ENCODE results near the gene SIPA1L2.
"Not testable (repeated sequence)": the region's sequence is repeated elsewhere in the genome, so short reads cannot be mapped to it uniquely, and the experiment has no call there.

The SIPA1L2 gene

GRCh38 chr1:232620356-232620969, 9.5 kb downstream of the SIPA1L2 start:
- no peak for FAIRE-seq

GRCh38 chr1:232617237-232617636, 12.7 kb downstream of the SIPA1L2 start:
- DNase-seq (ENCODE audit: low spot score) (no peak), FAIRE-seq (no peak)

More at GRCh38 chr1:232620356-232620969, 9.5 kb downstream of the SIPA1L2 start:
- no peak for DNase-seq (ENCODE audit: low spot score)

- no peak for FAIRE-seq
These were observed 14.6 kb downstream of the SIPA1L2 start for GRCh38 chr1:232615306-232615800.

GRCh38 chr1:232614811-232615210, 15.1 kb downstream of the SIPA1L2 start:
- no peak for DNase-seq (ENCODE audit: low spot score)
- FAIRE-seq: no peak

More at GRCh38 chr1:232615306-232615800, 14.6 kb downstream of the SIPA1L2 start:
- DNase-seq (ENCODE audit: low spot score): no peak

- no peak for FAIRE-seq
- no peak for DNase-seq (ENCODE audit: low spot score)
These were observed 16.1 kb downstream of the SIPA1L2 start for GRCh38 chr1:232613752-232614381.

- peak; percentile 32 for FAIRE-seq
- not testable (repeated sequence) for DNase-seq (ENCODE audit: low spot score)
These were observed 17.1 kb downstream of the SIPA1L2 start for GRCh38 chr1:232612836-232613235.

- DNase-seq (ENCODE audit: low spot score): no peak
- no peak for FAIRE-seq
These were observed 18.1 kb downstream of the SIPA1L2 start for GRCh38 chr1:232611834-232612233.

GRCh38 chr1:232610902-232611745, 18.8 kb downstream of the SIPA1L2 start:
- FAIRE-seq; DNase-seq (ENCODE audit: low spot score): not testable (repeated sequence)

- DNase-seq (ENCODE audit: low spot score) (no peak), FAIRE-seq (no peak)
These were observed 19.6 kb downstream of the SIPA1L2 start for GRCh38 chr1:232610192-232610901.

GRCh38 chr1:232608427-232608826, 21.5 kb downstream of the SIPA1L2 start:
- DNase-seq (ENCODE audit: low spot score) (no peak), FAIRE-seq (no peak)

GRCh38 chr1:232602622-232603021, 27.3 kb downstream of the SIPA1L2 start:
- no peak for FAIRE-seq

GRCh38 chr1:232600424-232601258, 29.3 kb downstream of the SIPA1L2 start:
- DNase-seq (ENCODE audit: low spot score) (peak; percentile 64), FAIRE-seq (no peak)

More at GRCh38 chr1:232602622-232603021, 27.3 kb downstream of the SIPA1L2 start:
- no peak for DNase-seq (ENCODE audit: low spot score)

- FAIRE-seq: no peak
These were observed 30.5 kb downstream of the SIPA1L2 start for GRCh38 chr1:232599178-232600041.

GRCh38 chr1:232598837-232599177, 31.1 kb downstream of the SIPA1L2 start:
- no peak for FAIRE-seq
- no peak for DNase-seq (ENCODE audit: low spot score)

More at GRCh38 chr1:232599178-232600041, 30.5 kb downstream of the SIPA1L2 start:
- no peak for DNase-seq (ENCODE audit: low spot score)

- no peak for FAIRE-seq
- DNase-seq (ENCODE audit: low spot score): no peak
These were observed 31.8 kb downstream of the SIPA1L2 start for GRCh38 chr1:232598133-232598532.

GRCh38 chr1:232597721-232598120, 32.2 kb downstream of the SIPA1L2 start:
- no peak for DNase-seq (ENCODE audit: low spot score)
- no peak for FAIRE-seq

- no peak for FAIRE-seq
- no peak for DNase-seq (ENCODE audit: low spot score)
These were observed 33.1 kb downstream of the SIPA1L2 start for GRCh38 chr1:232596666-232597303.

- DNase-seq (ENCODE audit: low spot score) (no peak), FAIRE-seq (no peak)
These were observed 34.9 kb downstream of the SIPA1L2 start for GRCh38 chr1:232594768-232595698.

Data from urothelium cell line (cell line).